ENCODE results near the gene FYCO1.

DNA sequence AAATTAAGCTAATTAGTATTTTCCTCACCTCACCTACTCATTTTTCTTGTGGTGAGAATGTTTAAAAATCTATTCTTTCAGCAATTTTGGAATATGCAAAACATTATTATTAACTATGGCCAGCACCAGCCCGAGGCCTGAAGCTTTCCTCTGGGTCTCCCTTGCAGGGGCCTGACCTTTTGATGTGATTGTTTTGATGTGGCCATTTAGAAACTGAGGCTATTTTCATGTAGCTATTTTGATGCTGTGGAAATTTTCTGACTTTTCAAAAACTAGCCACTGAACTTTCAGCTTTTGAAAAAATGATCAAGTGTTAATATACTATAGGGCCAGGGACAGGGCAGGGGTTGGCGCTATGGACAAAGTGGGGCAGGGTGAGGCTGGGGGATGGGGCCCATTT lies 117.5 kb downstream of the FYCO1 start:
- TF ChIP-seq, protein P1, sequence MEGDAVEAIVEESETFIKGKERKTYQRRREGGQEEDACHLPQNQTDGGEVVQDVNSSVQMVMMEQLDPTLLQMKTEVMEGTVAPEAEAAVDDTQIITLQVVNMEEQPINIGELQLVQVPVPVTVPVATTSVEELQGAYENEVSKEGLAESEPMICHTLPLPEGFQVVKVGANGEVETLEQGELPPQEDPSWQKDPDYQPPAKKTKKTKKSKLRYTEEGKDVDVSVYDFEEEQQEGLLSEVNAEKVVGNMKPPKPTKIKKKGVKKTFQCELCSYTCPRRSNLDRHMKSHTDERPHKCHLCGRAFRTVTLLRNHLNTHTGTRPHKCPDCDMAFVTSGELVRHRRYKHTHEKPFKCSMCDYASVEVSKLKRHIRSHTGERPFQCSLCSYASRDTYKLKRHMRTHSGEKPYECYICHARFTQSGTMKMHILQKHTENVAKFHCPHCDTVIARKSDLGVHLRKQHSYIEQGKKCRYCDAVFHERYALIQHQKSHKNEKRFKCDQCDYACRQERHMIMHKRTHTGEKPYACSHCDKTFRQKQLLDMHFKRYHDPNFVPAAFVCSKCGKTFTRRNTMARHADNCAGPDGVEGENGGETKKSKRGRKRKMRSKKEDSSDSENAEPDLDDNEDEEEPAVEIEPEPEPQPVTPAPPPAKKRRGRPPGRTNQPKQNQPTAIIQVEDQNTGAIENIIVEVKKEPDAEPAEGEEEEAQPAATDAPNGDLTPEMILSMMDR (IDR thresholded peaks at IDR 0.05) = no peak
- TF ChIP-seq EP300 (IDR thresholded peaks at IDR 0.05) (no peak), POLR2AphosphoS5 (IDR thresholded peaks at IDR 0.05) (no peak)
